ENCODE measurements around the gene PTPRF.

GRCh38 chr1:43521756-43522155 is 8.9 kb upstream of the PTPRF start:
- TF ChIP-seq CTCF (IDR thresholded peaks at IDR 0.05) (no peak), POLR2AphosphoS5 (IDR thresholded peaks at IDR 0.05) (no peak), EP300 (IDR thresholded peaks at IDR 0.05) (no peak), POLR2A (IDR thresholded peaks at IDR 0.05; ENCODE audit: low read depth) (no peak)
